Liver (tissue), 9 donors: ENCODE measurements around the gene FSD1L. TPM values are rescaled to one million over a fixed set of nuclear protein-coding genes. Genes with fewer than 3 reads are reported as not detected.
A peak's percentile ranks its signal among the peaks of the same experiment; 100 is the strongest.

Experiments
- DNase-seq: peaks from one replicate; pipeline ENCODE4 v3.0.0-alpha.2; 2017; ENCODE audit warnings: low spot score
- H3K27ac ChIP-seq, 2 donors: one replicate each; pipeline ENCODE4 v1.7.0; 2013; ENCODE audit warnings: inconsistent platforms in 2 of 2, low read length in 2 of 2, control low read depth in 1 of 2, low read depth in 1 of 2, mild to moderate bottlenecking in 1 of 2
- H3K27me3 ChIP-seq, 4 donors: one replicate each; pipeline versions ENCODE4 v1.6.1 to v1.7.0; 2013; ENCODE audit warnings: low read length in 3 of 4, inconsistent platforms in 1 of 4, mild to moderate bottlenecking in 1 of 4, moderate library complexity in 1 of 4; ENCODE audit not compliant: control insufficient read depth in 4 of 4, insufficient read depth in 4 of 4
- H3K36me3 ChIP-seq, 4 donors: one replicate each; pipeline versions ENCODE4 v1.6.1 to v1.7.0; 2013; ENCODE audit warnings: low read length in 3 of 4, mild to moderate bottlenecking in 3 of 4, low read depth in 1 of 4, moderate library complexity in 1 of 4; ENCODE audit not compliant: control insufficient read depth in 4 of 4, insufficient read depth in 3 of 4
- H3K4me1 ChIP-seq, 4 donors: one replicate each; pipeline versions ENCODE4 v1.6.1 to v1.7.0; 2013; ENCODE audit warnings: low read length in 3 of 4, mild to moderate bottlenecking in 3 of 4, moderate library complexity in 1 of 4; ENCODE audit not compliant: control insufficient read depth in 4 of 4, insufficient read depth in 4 of 4
- H3K4me3 ChIP-seq, 3 donors: one replicate each; pipeline versions ENCODE4 v1.6.1 to v1.7.0; 2013; ENCODE audit warnings: low read length in 3 of 3, control low read depth in 1 of 3, low read depth in 1 of 3, mild to moderate bottlenecking in 1 of 3
- H3K9ac ChIP-seq, 2 donors: one replicate each; pipeline ENCODE4 v1.7.0; 2013; ENCODE audit warnings: low read length in 2 of 2, mild to moderate bottlenecking in 2 of 2, moderate library complexity in 2 of 2, control low read depth in 1 of 2, low read depth in 1 of 2
- H3K9me3 ChIP-seq, 4 donors: one replicate each; pipeline versions ENCODE4 v1.6.1 to v1.7.0; 2013; ENCODE audit warnings: low read length in 3 of 4; ENCODE audit not compliant: control insufficient read depth in 4 of 4
- EGR1 ChIP-seq, 2 donors: IDR thresholded peaks; 2 replicates each; pipeline ENCODE4 v1.6.1; 2016 to 2018; ENCODE audit warnings: antibody characterized with exemption in 2 of 2, low read depth in 2 of 2
- FOXA1 ChIP-seq: IDR thresholded peaks from 2 replicates; pipeline ENCODE4 v1.6.1; 2016; ENCODE audit warnings: antibody characterized with exemption
- FOXA2 ChIP-seq: IDR thresholded peaks from 2 replicates; pipeline ENCODE4 v1.6.1; 2016; ENCODE audit warnings: antibody characterized with exemption
- HNF4A ChIP-seq, 2 donors: conservative IDR thresholded peaks; 2 replicates each; pipeline ENCODE4 v1.6.1; 2016; ENCODE audit warnings: antibody characterized with exemption in 2 of 2, mild to moderate bottlenecking in 2 of 2
- HNF4G ChIP-seq: IDR thresholded peaks from 2 replicates; pipeline ENCODE4 v1.6.1; 2016; ENCODE audit warnings: antibody characterized with exemption
- JUND ChIP-seq, 2 donors: IDR thresholded peaks; 2 replicates each; pipeline ENCODE4 v1.6.1; 2016; ENCODE audit warnings: antibody characterized with exemption in 2 of 2
- NR2F2 ChIP-seq: IDR thresholded peaks from 2 replicates; pipeline ENCODE4 v1.6.1; 2016; ENCODE audit warnings: antibody characterized with exemption
- RAD21 ChIP-seq, 2 donors: IDR thresholded peaks; 2 replicates each; pipeline ENCODE4 v1.6.1; 2016; ENCODE audit warnings: antibody characterized with exemption in 2 of 2, mild to moderate bottlenecking in 2 of 2
- SP1 ChIP-seq: IDR thresholded peaks from 2 replicates; pipeline ENCODE4 v1.6.1; 2018; ENCODE audit warnings: antibody characterized with exemption, mild to moderate bottlenecking
- WGBS: extraction: QIAGEN DNeasy Blood & Tissue Kit; methylation state at CpG from one replicate; pipeline ENCODE4 v1.1.7; 2013; 5-methylcytosine and 5-hydroxymethylcytosine counted together
- polyA plus RNA-seq, 2 donors: library from polyadenylated mRNA; stranded (reverse) in 1 of 2; unstranded in 1 of 2; fragments of 200-250 nt in 1 of 2; fragments of >200 nt in 1 of 2; fragmentation: Nextera tagmentation in 1 of 2; extraction: Ambion mirVana in 1 of 2; gene quantifications; one replicate each; pipeline versions ENCODE4 v1.2.1 to v1.2.3, GENCODE V29; 2013 to 2015
- total RNA-seq, 2 donors: library from RNA; depleted of rRNA; stranded (reverse); fragments of >200 nt; gene quantifications; one replicate each; pipeline ENCODE4 v1.2.3, GENCODE V29; 2014
- TF ChIP-seq, protein P1 (sequence below): fragments of 150-350 bp; IDR thresholded peaks from 2 replicates; pipeline ENCODE4 v1.5.1; 2017; ENCODE audit warnings: improper control_type of control experiment, low read depth, low read length; ENCODE audit not compliant: missing input control
- TF ChIP-seq, protein P2 (sequence below): IDR thresholded peaks from 2 replicates; pipeline ENCODE4 v1.6.1; 2016; ENCODE audit warnings: antibody characterized with exemption
- TF ChIP-seq, protein P3 (sequence below): IDR thresholded peaks from 2 replicates; pipeline ENCODE4 v1.6.1; 2016; ENCODE audit warnings: antibody characterized with exemption, mild to moderate bottlenecking
- donor health status: healthy.
- donor health status: healthy.
- donor health status: healthy.
- donor health status: healthy.
- donor health status: healthy.

The FSD1L gene
- total and polyA plus RNA-seq, 4 donors, result 0.38 to 3.6 (median 1.9) TPM

DNA sequence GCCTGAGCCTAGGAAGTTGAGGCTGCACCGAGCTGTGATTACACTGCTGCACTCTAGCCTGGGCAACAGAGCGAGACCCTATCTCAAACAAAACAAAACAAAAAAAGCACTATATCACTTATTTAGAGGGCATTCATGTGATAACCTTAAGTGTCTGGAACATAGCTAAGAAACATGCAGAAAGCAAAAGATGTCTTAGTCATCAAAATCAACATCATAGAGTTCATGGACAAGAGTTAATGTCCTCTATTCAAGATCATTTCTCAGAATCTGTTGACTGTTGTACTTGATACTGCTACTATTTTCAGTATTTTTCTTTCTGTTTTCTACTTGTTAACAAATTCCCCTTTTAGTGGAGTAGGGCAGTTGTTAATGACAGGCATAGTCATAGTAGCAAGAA lies 25.4 kb downstream of the FSD1L start:
- Histone ChIP-seq H3K9ac (no peak overlapping the region), H3K27ac (no peak overlapping the region), H3K27me3 (no peaks in the 10 kb centered on the region), H3K4me1 (no peaks in the 10 kb centered on the region), H3K4me3 (no peak overlapping the region), H3K9me3 (no peaks in the 10 kb centered on the region), H3K36me3 (peaks cover 0 to 1% (median 0%) of the 10 kb centered on the region in 4 donors)
- no peak for DNase-seq
- 92% methylated on average over 2 of the region's 2 CpGs for WGBS
- TF ChIP-seq FOXA2, result no peak
- no peak for TF ChIP-seq NR2F2
- no peak for TF ChIP-seq SP1
- no peak for TF ChIP-seq HNF4A (conservative IDR thresholded peaks at IDR 0.05)
- TF ChIP-seq FOXA1, result no peak
- no peak for TF ChIP-seq HNF4G
- TF ChIP-seq JUND (IDR thresholded peaks at IDR 0.05), result no peak
- TF ChIP-seq, protein P1, sequence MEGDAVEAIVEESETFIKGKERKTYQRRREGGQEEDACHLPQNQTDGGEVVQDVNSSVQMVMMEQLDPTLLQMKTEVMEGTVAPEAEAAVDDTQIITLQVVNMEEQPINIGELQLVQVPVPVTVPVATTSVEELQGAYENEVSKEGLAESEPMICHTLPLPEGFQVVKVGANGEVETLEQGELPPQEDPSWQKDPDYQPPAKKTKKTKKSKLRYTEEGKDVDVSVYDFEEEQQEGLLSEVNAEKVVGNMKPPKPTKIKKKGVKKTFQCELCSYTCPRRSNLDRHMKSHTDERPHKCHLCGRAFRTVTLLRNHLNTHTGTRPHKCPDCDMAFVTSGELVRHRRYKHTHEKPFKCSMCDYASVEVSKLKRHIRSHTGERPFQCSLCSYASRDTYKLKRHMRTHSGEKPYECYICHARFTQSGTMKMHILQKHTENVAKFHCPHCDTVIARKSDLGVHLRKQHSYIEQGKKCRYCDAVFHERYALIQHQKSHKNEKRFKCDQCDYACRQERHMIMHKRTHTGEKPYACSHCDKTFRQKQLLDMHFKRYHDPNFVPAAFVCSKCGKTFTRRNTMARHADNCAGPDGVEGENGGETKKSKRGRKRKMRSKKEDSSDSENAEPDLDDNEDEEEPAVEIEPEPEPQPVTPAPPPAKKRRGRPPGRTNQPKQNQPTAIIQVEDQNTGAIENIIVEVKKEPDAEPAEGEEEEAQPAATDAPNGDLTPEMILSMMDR, result no peak
- TF ChIP-seq, protein P2, sequence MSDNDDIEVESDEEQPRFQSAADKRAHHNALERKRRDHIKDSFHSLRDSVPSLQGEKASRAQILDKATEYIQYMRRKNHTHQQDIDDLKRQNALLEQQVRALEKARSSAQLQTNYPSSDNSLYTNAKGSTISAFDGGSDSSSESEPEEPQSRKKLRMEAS, result no peak
- TF ChIP-seq EGR1 (IDR thresholded peaks at IDR 0.05; ENCODE audit: low read depth in 2 of 2), result no peak

DNA sequence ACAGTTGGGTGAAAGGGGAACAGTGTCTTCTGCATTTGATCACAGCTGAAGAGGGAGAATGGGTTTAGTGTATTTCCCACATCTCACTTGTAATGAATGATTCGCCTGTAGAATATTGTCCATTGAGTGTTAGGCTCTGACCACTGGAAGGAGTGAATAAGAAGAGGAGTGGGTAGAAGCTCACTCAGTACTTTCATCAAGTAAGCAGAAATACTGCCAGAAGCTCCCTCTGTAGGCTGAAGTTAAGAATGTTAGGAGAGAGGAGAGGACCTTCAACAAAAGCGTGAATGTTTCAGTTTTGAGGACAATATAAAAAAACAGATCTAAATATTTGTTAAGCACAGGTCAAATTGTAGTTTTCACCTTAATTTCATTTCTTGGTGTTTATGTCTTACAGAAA lies 27.5 kb downstream of the FSD1L start:
- H3K27me3 ChIP-seq, result no peaks in the 10 kb centered on the region
- H3K4me1 ChIP-seq, result no peaks in the 10 kb centered on the region
- H3K9me3 ChIP-seq, result no peaks in the 10 kb centered on the region
- no peak overlapping the region for H3K27ac ChIP-seq
- WGBS, result 52% methylated on average over 2 of the region's 2 CpGs
- TF ChIP-seq HNF4G (no peak), RAD21 (IDR thresholded peaks at IDR 0.05) (peak; percentile 72 to 81)
- TF ChIP-seq, protein P1, result peak; percentile 45
- no peak for DNase-seq
- H3K4me3 ChIP-seq, result no peak overlapping the region
- H3K9ac ChIP-seq, result peak overlapping the region in 1 of 2 donors; percentile 26
- peaks cover 0 to 1% (median 0%) of the 10 kb centered on the region in 4 donors for H3K36me3 ChIP-seq

DNA sequence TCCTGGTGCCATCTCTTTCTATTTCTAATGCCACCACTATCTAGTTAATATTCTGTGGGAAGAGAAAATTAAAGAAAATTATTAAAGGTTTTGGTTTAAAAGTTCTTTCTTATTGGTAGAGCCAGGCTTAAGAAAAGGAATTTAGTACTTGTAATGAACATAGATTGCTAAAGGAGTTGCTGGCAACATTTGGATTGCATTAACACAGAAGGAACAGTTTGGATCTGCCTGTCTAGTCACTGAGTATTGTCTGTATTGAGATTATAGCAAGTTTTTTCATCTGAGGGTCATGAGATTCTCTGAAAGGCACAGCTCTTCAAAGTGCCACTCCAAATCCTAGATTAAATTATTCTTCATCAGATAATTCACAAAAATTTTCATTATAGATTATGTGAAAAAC lies 32.0 kb downstream of the FSD1L start:
- H3K36me3 ChIP-seq, result no peaks in the 10 kb centered on the region
- no peak overlapping the region for H3K9ac ChIP-seq
- no peaks in the 10 kb centered on the region for H3K9me3 ChIP-seq
- H3K4me3 ChIP-seq, result no peak overlapping the region
- H3K4me1 ChIP-seq, result no peaks in the 10 kb centered on the region
- no peaks in the 10 kb centered on the region for H3K27me3 ChIP-seq
- TF ChIP-seq, protein P3, sequence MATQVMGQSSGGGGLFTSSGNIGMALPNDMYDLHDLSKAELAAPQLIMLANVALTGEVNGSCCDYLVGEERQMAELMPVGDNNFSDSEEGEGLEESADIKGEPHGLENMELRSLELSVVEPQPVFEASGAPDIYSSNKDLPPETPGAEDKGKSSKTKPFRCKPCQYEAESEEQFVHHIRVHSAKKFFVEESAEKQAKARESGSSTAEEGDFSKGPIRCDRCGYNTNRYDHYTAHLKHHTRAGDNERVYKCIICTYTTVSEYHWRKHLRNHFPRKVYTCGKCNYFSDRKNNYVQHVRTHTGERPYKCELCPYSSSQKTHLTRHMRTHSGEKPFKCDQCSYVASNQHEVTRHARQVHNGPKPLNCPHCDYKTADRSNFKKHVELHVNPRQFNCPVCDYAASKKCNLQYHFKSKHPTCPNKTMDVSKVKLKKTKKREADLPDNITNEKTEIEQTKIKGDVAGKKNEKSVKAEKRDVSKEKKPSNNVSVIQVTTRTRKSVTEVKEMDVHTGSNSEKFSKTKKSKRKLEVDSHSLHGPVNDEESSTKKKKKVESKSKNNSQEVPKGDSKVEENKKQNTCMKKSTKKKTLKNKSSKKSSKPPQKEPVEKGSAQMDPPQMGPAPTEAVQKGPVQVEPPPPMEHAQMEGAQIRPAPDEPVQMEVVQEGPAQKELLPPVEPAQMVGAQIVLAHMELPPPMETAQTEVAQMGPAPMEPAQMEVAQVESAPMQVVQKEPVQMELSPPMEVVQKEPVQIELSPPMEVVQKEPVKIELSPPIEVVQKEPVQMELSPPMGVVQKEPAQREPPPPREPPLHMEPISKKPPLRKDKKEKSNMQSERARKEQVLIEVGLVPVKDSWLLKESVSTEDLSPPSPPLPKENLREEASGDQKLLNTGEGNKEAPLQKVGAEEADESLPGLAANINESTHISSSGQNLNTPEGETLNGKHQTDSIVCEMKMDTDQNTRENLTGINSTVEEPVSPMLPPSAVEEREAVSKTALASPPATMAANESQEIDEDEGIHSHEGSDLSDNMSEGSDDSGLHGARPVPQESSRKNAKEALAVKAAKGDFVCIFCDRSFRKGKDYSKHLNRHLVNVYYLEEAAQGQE, result no peak
- TF ChIP-seq FOXA1, result no peak
- no peak overlapping the region for H3K27ac ChIP-seq
- no peak for DNase-seq
